GM19240 (cell line): ENCODE results near the gene DDX10.
"Not testable (repeated sequence)": the region's sequence is repeated elsewhere in the genome, so short reads cannot be mapped to it uniquely, and the experiment has no call there.

Experiments
- DNase-seq: peaks from one replicate; pipeline ENCODE4 v3.0.0; 2011; ENCODE audit warnings: low spot score; ENCODE audit not compliant: insufficient read length

Gene DDX10

GRCh38 chr11:108664730-108665525 is at the start of gene DDX10:
TSS of gene DDX10 (plus strand) at chr11:108665069. CDS start at chr11:108665154, 85 bp downstream.
- peak; percentile 63 for DNase-seq

- DNase-seq = no peak
Measured at GRCh38 chr11:108616549-108616948, 48.3 kb upstream of the DDX10 start.

GRCh38 chr11:108617055-108617454 is 47.8 kb upstream of the DDX10 start:
- DNase-seq = no peak

- DNase-seq = no peak
Measured at GRCh38 chr11:108618529-108618928, 46.3 kb upstream of the DDX10 start.

GRCh38 chr11:108620958-108621772 is 43.7 kb upstream of the DDX10 start:
- peak; percentile 14 for DNase-seq

- no peak for DNase-seq
Measured at GRCh38 chr11:108622341-108622740, 42.5 kb upstream of the DDX10 start.

GRCh38 chr11:108624196-108624925 is 40.5 kb upstream of the DDX10 start:
- DNase-seq = no peak

- no peak for DNase-seq
Measured at GRCh38 chr11:108628326-108628725, 36.5 kb upstream of the DDX10 start.

- no peak for DNase-seq
Measured at GRCh38 chr11:108628812-108629211, 36.1 kb upstream of the DDX10 start.

GRCh38 chr11:108629274-108629673 is 35.6 kb upstream of the DDX10 start:
- DNase-seq = no peak

- no peak for DNase-seq
Measured at GRCh38 chr11:108632041-108632704, 32.7 kb upstream of the DDX10 start.

- DNase-seq = no peak
Measured at GRCh38 chr11:108635106-108635505, 29.8 kb upstream of the DDX10 start.

- DNase-seq = no peak
Measured at GRCh38 chr11:108636222-108636621, 28.6 kb upstream of the DDX10 start.

- no peak for DNase-seq
Measured at GRCh38 chr11:108639146-108639545, 25.7 kb upstream of the DDX10 start.

GRCh38 chr11:108641752-108642151 is 23.1 kb upstream of the DDX10 start:
- not testable (repeated sequence) for DNase-seq

- DNase-seq = no peak
Measured at GRCh38 chr11:108643974-108644373, 20.9 kb upstream of the DDX10 start.

GRCh38 chr11:108645970-108646369 is 18.9 kb upstream of the DDX10 start:
- DNase-seq = no peak

GRCh38 chr11:108647387-108647700 is 17.5 kb upstream of the DDX10 start:
- DNase-seq = no peak

- peak; percentile 16 for DNase-seq
Measured at GRCh38 chr11:108647701-108648527, 17.0 kb upstream of the DDX10 start.

GRCh38 chr11:108648528-108648885 is 16.4 kb upstream of the DDX10 start:
- no peak for DNase-seq

- DNase-seq = not testable (repeated sequence)
Measured at GRCh38 chr11:108654100-108654499, 10.8 kb upstream of the DDX10 start.
